GM19043 (cell line): ENCODE measurements around the gene SHE.
"Not testable (repeated sequence)": the region's sequence is repeated elsewhere in the genome, so short reads cannot be mapped to it uniquely, and the experiment has no call there.

Experiments used
- ATAC-seq: cut with Tn5 transposase; IDR thresholded peaks from one replicate; pipeline ENCODE4 v1.9.1; 2021; ENCODE audit warnings: low read depth; ENCODE audit not compliant: unreplicated experiment

Gene SHE

DNA sequence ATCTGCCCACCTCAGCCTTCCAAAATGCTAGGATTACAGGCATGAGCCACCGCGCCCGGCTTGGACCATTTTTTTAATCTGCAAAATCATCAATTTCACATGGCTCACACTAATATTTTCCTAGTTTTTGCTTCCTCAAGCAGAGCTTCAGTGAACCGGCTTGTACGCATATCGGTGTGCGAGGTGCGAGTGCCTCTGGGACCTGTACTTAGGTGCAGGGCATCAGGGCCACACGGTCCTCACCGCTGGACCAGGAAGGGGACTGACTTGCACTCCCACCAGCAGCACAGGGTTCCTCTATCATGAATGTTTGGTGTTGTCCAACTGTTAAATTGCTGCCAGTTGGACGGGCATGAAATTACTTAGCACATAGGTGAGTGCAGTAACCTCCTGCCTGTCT lies 15.4 kb upstream of the SHE start:
- no peak for ATAC-seq

GRCh38 chr1:154514066-154514553 lies 11.9 kb upstream of the SHE start:
- no peak for ATAC-seq

DNA sequence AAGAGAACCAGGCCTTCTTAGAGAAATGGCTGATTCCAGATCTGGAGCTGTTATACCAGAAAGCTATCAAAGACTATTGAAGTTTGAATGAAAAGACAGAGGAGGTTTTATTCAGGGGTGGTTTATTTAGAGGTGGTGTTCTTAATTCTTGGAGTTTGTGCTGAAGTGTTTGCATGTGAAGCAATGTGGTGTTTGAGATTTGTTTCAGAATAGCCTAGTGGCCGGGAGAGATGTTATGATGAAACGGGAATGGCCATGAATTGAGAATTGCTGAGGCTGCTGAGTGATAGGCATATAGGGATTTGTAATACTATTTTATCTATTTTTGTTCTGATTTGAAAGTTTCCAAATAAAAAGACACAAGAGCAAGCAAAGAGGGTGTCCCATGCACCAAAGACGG lies 10.5 kb upstream of the SHE start:
- ATAC-seq: no peak

- ATAC-seq: no peak
These were observed 1.7 kb upstream of the SHE start for GRCh38 chr1:154503898-154504297.

DNA sequence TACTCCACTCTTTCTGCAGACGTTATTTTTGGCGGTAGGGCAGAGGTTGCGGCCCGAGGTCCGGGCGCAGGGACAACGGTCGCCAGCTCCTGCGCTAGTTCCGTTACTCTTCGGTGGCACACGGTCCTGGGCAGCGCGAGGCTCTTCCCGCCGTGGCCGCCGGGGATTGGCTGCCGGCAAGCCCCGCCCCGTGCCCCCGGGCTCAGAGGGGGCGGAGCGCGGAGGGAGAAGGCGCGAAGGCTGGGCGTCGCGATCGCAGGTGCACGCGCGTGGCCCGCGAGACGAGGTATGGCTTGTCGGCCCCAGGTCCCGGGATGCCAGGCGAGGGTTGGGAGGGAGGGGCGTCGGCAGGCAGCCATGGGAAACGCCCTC lies 518 bp upstream of the SHE start:
- no peak for ATAC-seq

- no peak for ATAC-seq
These were observed 668 bp downstream of the SHE start for GRCh38 chr1:154501423-154502065.

- no peak for ATAC-seq
These were observed 1.7 kb downstream of the SHE start for GRCh38 chr1:154500533-154500932.

- ATAC-seq: no peak
These were observed 2.8 kb downstream of the SHE start for GRCh38 chr1:154499446-154499845.

DNA sequence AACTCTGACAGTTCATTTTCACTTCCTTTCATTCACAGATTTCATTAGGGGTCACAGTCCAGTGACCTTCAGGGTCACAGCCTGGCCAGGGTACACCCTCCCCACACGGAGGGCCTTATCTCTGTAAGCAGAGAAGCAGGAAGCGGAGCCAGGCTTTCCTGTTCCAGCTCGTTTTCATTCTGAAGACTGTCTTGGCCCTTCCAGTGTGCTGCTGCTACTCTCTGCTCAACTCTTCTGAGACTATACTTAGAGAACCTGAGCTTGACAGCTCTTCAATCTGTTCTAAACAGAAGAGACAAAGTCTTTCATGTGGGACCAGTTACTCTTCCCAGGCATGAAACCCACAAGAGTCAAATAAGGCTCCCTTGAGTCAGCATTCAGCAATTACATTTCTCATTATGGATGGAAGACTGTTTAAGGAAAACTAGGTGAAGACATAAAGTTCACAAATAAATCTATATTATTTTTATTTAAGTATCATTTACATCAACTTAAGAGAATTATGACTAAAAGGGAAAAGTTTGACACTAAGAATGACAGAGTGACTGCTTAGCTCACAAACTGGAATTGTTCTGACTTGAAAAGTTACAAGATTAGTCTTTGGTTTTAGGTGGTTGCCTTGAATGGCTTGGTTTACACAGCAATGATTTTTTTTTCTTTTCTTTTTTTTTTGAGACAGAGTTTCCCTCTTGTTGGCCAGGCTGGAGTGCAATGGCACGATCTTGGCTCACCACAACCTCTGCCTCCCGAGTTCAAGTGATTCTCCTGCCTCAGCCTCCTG lies 5.0 kb downstream of the SHE start:
- no peak for ATAC-seq

GRCh38 chr1:154496383-154496782 lies 5.8 kb downstream of the SHE start:
- ATAC-seq: no peak

GRCh38 chr1:154495496-154496273 lies 6.5 kb downstream of the SHE start:
- no peak for ATAC-seq

DNA sequence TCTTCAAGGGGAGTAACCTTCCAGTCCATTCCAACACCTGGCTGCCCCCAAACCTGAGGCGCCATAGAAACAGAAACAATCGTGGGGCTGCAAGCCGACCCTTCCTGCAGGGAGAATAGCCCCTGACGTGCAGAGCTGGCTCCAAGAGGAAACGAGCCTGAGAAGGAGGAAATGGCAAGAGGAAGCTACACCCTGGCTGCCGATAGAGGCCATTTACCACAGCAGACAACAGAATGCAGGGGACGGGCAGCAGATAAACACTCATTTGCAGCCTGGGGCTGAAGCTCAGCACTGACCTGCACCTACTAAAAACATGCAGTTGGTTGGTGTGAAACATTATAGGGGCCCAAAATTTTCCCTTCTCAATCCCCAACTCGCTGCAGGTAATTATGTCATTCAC lies 8.9 kb downstream of the SHE start:
- ATAC-seq: no peak

- no peak for ATAC-seq
These were observed 10.1 kb downstream of the SHE start for GRCh38 chr1:154492115-154492514.

DNA sequence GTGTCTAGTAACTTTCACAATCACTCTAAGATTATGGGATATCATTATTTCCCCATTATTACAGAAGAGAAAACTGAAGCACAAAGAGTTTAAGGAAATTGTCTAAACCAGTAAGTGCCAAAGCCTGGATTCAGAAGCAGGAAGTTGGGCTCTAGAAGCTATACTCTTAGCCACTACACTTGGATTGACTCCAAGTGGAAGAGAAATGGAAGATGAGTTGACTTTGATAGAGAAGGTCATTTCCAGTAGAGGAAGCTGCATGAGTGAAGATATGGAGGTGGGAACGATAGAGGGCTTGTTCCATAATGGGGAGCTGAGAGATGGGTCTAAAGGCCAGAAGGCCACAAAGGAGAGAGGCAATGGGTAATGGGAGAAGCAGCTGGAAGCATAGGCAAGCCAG lies 11.9 kb downstream of the SHE start:
- ATAC-seq: no peak

- no peak for ATAC-seq
These were observed 12.4 kb downstream of the SHE start for GRCh38 chr1:154489695-154490274.

- no peak for ATAC-seq
These were observed 13.3 kb downstream of the SHE start for GRCh38 chr1:154488922-154489321.

DNA sequence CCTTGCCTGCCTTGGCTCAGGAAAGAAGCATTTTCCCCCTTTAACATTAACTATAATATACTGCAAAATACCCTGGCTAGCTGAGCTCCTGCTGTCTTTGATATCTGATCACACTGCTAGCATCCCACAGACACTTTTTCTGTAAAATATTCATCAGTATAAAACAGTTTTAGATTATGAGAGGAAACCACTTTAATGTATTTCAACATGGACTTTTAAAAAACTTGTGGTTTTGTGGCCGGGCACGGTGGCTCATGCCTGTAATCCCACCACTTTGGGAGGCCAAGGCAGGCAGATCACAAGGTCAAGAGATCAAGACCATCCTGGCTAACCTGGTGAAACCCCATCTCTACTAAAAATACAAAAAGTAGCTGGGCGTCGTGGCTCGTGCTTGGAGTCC lies 15.5 kb downstream of the SHE start:
- ATAC-seq: not testable (repeated sequence)

DNA sequence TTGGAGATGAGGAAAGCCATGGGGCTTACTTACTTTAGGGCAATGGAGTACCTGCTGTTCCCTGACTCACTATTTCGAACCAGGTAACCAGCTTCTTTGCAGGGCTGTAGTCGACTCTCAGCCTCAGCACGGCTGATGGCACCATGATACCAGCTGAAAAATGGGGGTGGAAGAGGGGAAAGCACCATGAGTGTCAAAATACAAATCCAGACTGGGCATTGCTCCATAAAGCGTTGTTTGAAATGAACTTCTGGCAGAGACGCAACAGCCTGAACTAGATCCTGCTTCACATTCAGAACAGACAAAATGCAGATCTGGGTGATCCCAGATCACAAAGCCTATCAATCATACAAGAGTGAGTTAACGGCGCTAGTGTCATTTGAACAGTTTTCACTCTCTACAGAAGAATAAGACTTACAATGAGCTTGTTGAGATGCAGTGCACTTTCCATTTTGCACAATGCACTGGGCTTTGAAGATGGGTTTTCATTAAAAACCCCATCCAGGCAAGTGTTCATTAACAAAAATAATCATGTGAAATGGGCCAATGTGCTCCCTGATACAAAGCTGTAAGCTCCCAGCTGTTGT lies 16.2 kb downstream of the SHE start:
- no peak for ATAC-seq

- ATAC-seq: no peak
These were observed 17.1 kb downstream of the SHE start for GRCh38 chr1:154485106-154485505.

DNA sequence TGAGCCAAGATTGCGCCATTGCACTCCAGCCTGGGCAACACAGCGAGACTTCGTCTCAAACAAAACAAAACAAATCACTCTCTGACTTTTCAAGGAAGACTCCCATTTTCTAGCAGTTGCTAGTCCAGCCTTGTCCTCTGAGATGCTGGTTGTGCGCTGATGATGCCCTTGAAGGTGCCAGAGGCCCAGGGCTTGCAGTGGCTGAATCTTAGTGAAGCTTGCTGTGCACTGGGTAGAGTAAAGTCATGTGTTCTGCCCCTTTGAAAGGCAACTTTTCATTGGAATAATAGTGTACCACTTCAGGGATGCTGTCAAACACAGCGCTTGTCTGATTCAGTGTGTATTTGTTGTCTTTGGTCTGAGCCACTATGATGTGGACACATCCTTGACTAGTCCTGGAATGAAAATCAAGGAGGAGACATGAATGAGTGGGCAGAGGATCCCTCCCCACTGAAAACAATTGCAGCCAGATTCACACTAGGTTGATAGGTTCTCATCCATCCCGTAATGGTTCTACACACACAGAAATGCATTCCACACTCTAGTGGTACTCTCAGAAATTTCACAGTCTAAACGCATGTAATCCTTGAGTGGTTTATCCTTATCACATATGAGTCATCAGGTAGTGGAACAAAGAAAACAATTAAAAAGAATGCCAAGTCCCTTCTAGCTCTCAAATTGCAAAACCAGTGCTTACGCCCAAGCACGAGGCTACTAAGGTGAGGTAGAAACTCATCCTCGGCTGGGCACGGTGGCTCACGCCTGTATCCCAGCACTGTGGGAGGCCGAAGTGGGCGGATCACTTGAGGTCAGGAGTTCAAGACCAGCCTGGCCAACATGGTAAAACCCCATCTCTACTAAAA lies 18.0 kb downstream of the SHE start:
- ATAC-seq: no peak
